Measurements from ENCODE around the gene SWAP70. TPM values are rescaled to one million over a fixed set of nuclear protein-coding genes. Genes with fewer than 3 reads are reported as not detected.

SWAP70 gene
- total and polyA plus RNA-seq, 2 of the 13 experiments (the other 11 are each of a cell fraction or from before 2014, with no cell fraction given): 4.6 to 8.7 TPM

GRCh38 chr11:9758637-9759518 lies 95.0 kb downstream of the SWAP70 start (continued):
- TF ChIP-seq GMEB2 (CRISPR knock-in tag; IDR thresholded peaks at IDR 0.05; ENCODE audit: low read depth) (no peak), MLLT10 (CRISPR knock-in tag; IDR thresholded peaks at IDR 0.05) (no peak), ZNF746 (CRISPR knock-in tag; IDR thresholded peaks at IDR 0.05) (no peak; the same call in 1 of the 2 replicates), MXD1 (CRISPR knock-in tag; IDR thresholded peaks at IDR 0.05) (no peak; the same call in none of the 2 replicates), HOXA3 (CRISPR knock-in tag; IDR thresholded peaks at IDR 0.05) (0 out of 2 replicates have a peak, but pooled peaks have one; percentile 40), ZNF510 (CRISPR knock-in tag; IDR thresholded peaks at IDR 0.05; ENCODE audit: low read depth) (0 out of 2 replicates have a peak, but pooled peaks have one; percentile 79), ZNF597 (CRISPR knock-in tag; IDR thresholded peaks at IDR 0.05) (no peak), NONO (IDR thresholded peaks at IDR 0.05) (no peak), NONO (CRISPR knock-in tag; conservative IDR thresholded peaks at IDR 0.05) (peak; percentile 84), ZNF790 (CRISPR knock-in tag; IDR thresholded peaks at IDR 0.05; ENCODE audit: borderline replicate concordance) (no peak), KLF11 (CRISPR knock-in tag; IDR thresholded peaks at IDR 0.05) (peak; percentile 46; the same call in 1 of the 2 replicates), RBAK (CRISPR knock-in tag; IDR thresholded peaks at IDR 0.05) (0 out of 2 replicates have a peak, but pooled peaks have one; percentile 3), KAT2B (IDR thresholded peaks at IDR 0.05; ENCODE audit: borderline replicate concordance, low read depth, low read length) (no peak), ZNF225 (CRISPR knock-in tag; IDR thresholded peaks at IDR 0.05) (no peak), MZF1 (CRISPR knock-in tag; IDR thresholded peaks at IDR 0.05; ENCODE audit: borderline replicate concordance) (no peak), TBL1XR1 (IDR thresholded peaks at IDR 0.05; ENCODE audit: borderline replicate concordance, low read length, partially characterized antibody) (no peak), MIER2 (CRISPR knock-in tag; IDR thresholded peaks at IDR 0.05) (peak; percentile 14; the same call in 1 of the 2 replicates), NR0B2 (CRISPR knock-in tag; IDR thresholded peaks at IDR 0.05) (no peak), ZNF143 (CRISPR knock-in tag; IDR thresholded peaks at IDR 0.05) (peak; percentile 55; the same call in 1 of the 2 replicates), CREB3 (CRISPR knock-in tag; IDR thresholded peaks at IDR 0.05) (no peak), THAP11 (CRISPR knock-in tag; IDR thresholded peaks at IDR 0.05) (0 out of 2 replicates have a peak, but pooled peaks have one; percentile 36), RFXAP (CRISPR knock-in tag; IDR thresholded peaks at IDR 0.05; ENCODE audit: borderline replicate concordance) (no peak), RNF2 (conservative IDR thresholded peaks at IDR 0.05; ENCODE audit: low read depth) (no peak), NR3C1 (CRISPR knock-in tag; IDR thresholded peaks at IDR 0.05) (no peak), SMAD9 (CRISPR knock-in tag; IDR thresholded peaks at IDR 0.05) (no peak; the same call in 1 of the 2 replicates), JARID2 (CRISPR knock-in tag; IDR thresholded peaks at IDR 0.05; ENCODE audit: insufficient replicate concordance) (no peak), XBP1 (CRISPR knock-in tag; IDR thresholded peaks at IDR 0.05) (no peak)
